ENCODE results near the gene CRKL. TPM values are rescaled to one million over a fixed set of nuclear protein-coding genes. Genes with fewer than 3 reads are reported as not detected.

The CRKL gene
- total RNA-seq, 1 donor = 38.4 TPM

DNA sequence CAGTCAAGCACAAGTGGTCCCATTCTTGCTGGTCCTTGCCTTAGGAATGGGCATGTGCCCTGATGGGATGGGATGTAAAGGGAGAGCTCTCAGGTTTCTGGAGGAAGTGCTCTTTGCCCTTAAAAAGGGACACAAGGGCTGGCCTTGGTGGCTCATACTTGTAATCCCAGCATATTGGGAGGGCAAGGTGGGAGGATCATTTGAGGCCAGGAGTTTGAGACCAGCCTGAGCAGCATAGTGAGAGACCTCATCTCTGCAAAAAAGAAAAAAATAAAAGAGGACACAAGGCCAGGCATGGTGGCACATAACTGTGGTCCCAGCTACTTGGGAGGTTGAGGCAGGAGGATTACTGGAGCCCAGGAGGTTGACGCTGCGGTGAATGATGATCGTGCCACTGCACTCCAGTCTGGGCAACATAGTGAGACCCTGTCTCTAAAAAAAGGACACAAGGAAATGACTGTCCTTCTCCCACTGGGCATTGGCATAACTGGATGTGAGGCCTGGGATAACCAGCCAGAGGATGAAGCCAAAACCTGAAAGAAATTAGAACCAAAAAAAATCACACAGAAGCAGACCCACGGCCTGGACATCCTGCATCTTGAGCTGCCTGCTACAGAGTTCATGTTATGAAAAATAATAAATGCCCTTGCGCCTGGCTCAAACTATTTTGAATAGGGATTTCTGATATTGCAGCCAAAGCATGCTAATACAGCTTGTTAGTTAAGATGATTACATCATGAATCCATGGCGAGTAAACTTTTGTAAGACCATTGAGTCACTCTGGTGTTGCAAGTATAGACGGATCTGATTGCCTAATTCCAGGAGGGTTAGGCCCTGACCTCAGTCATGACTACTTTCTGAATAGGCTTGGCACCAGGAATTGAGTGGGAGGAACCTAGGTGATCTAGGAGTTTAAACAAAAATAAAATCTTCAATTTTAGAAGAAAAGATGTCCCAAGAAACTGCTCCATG is 12.9 kb upstream of the CRKL start:
- Histone ChIP-seq H2AFZ (ENCODE audit: low read length) (no peak overlapping the region), H3K9me3 (ENCODE audit: low read depth, low read length) (no peaks in the 10 kb centered on the region), H3K27ac (ENCODE audit: low read depth, low read length) (peak overlapping the region; percentile 55), H3K4me3 (ENCODE audit: insufficient read depth, low read length) (no peak overlapping the region), H3K79me2 (ENCODE audit: insufficient read depth, low read length) (no peaks in the 10 kb centered on the region), H3K27me3 (ENCODE audit: insufficient read depth, low read length) (no peaks in the 10 kb centered on the region), H3K4me1 (ENCODE audit: insufficient read depth, low read length) (peaks cover 23% of the 10 kb centered on the region), H3K36me3 (ENCODE audit: insufficient read depth, low read length) (no peaks in the 10 kb centered on the region), H4K20me1 (ENCODE audit: insufficient read depth, low read length) (no peaks in the 10 kb centered on the region), H3K4me2 (ENCODE audit: insufficient read depth, low read length) (peak overlapping the region; percentile 22)
- peak; percentile 91 for DNase-seq (ENCODE audit: insufficient read length, low spot score, missing footprints)
- TF ChIP-seq, protein P1, sequence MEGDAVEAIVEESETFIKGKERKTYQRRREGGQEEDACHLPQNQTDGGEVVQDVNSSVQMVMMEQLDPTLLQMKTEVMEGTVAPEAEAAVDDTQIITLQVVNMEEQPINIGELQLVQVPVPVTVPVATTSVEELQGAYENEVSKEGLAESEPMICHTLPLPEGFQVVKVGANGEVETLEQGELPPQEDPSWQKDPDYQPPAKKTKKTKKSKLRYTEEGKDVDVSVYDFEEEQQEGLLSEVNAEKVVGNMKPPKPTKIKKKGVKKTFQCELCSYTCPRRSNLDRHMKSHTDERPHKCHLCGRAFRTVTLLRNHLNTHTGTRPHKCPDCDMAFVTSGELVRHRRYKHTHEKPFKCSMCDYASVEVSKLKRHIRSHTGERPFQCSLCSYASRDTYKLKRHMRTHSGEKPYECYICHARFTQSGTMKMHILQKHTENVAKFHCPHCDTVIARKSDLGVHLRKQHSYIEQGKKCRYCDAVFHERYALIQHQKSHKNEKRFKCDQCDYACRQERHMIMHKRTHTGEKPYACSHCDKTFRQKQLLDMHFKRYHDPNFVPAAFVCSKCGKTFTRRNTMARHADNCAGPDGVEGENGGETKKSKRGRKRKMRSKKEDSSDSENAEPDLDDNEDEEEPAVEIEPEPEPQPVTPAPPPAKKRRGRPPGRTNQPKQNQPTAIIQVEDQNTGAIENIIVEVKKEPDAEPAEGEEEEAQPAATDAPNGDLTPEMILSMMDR (IDR thresholded peaks at IDR 0.05; ENCODE audit: extremely low read depth, low read depth, low read length) = no peak

DNA sequence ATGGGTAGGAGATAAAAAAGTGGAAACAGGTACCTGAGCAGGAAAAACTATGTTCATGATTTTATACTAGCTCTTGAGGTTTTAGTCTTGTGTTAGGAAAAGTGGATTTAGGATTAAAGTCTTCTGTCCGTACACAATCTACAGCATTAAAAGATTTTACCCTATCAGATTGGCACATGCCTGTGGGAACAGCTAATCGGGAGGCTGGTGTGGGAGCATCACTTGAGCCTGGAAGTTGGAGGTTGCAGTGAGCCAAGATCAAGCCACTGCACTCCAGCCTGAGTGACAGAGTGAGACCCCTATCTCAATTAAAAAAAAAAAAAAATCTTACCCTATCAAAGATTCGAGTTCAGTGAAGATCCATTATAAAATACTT is 12.2 kb upstream of the CRKL start:
- Histone ChIP-seq H3K27ac (ENCODE audit: low read depth, low read length) (peak overlapping the region; percentile 55), H3K4me3 (ENCODE audit: insufficient read depth, low read length) (no peak overlapping the region), H4K20me1 (ENCODE audit: insufficient read depth, low read length) (no peaks in the 10 kb centered on the region), H2AFZ (ENCODE audit: low read length) (no peak overlapping the region), H3K4me2 (ENCODE audit: insufficient read depth, low read length) (peak overlapping the region; percentile 22), H3K79me2 (ENCODE audit: insufficient read depth, low read length) (no peaks in the 10 kb centered on the region), H3K9me3 (ENCODE audit: low read depth, low read length) (no peaks in the 10 kb centered on the region), H3K36me3 (ENCODE audit: insufficient read depth, low read length) (no peaks in the 10 kb centered on the region), H3K27me3 (ENCODE audit: insufficient read depth, low read length) (no peaks in the 10 kb centered on the region), H3K4me1 (ENCODE audit: insufficient read depth, low read length) (peaks cover 23% of the 10 kb centered on the region)
- DNase-seq (ENCODE audit: insufficient read length, low spot score, missing footprints) = no peak
- TF ChIP-seq, protein P1 (IDR thresholded peaks at IDR 0.05; ENCODE audit: extremely low read depth, low read depth, low read length) = no peak

DNA sequence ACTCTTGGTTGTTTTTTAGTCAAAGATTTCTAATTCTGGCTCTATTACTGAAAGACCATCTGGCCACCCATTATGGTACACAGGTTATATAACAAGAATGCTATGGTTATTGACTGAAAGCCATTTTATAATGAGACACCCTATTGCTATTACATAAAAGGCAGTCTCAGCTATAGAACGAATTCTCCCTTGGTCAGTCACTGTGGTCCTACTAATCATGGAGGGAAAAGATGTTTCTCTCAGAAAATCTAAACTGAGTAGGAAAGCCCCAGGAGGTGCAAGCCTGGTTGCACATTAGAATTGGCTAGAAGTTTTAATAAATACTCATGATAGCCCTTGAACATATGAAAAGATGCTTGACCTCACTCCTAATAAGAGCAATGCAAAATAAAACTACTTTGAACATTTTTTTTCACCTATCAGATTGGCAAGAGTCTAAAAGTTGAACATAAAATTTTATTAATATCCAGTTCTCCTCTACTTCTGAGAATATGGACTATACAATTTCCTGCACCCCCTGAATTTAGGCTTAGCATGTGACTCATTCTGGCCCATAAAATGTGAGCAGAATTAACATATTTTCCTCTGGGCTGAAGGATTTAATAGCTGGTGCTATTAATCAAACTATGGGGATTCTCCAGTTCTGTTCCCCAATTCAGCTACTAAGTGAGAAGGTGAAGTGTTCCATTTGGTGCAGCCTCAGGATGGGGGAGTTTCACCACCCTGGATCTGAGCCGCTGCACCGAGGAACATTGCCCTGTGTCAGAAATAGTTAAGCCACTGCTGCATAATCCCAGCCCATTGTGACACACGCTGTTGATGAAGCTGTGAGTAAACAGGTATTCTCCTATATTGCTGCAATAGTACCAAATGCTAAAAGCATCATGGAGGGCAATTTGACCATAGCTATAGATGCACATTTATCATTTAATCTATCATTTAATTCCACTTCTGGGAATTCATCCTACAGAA is 11.5 kb upstream of the CRKL start:
- Histone ChIP-seq H3K27ac (ENCODE audit: low read depth, low read length) (peak overlapping the region; percentile 55), H4K20me1 (ENCODE audit: insufficient read depth, low read length) (no peaks in the 10 kb centered on the region), H3K36me3 (ENCODE audit: insufficient read depth, low read length) (no peaks in the 10 kb centered on the region), H3K4me1 (ENCODE audit: insufficient read depth, low read length) (peaks cover 23% of the 10 kb centered on the region), H3K4me2 (ENCODE audit: insufficient read depth, low read length) (peak overlapping the region; percentile 22), H3K79me2 (ENCODE audit: insufficient read depth, low read length) (no peaks in the 10 kb centered on the region), H2AFZ (ENCODE audit: low read length) (no peak overlapping the region), H3K27me3 (ENCODE audit: insufficient read depth, low read length) (no peaks in the 10 kb centered on the region), H3K4me3 (ENCODE audit: insufficient read depth, low read length) (no peak overlapping the region), H3K9me3 (ENCODE audit: low read depth, low read length) (no peaks in the 10 kb centered on the region)
- no peak for DNase-seq (ENCODE audit: insufficient read length, low spot score, missing footprints)
- TF ChIP-seq, protein P1 (IDR thresholded peaks at IDR 0.05; ENCODE audit: extremely low read depth, low read depth, low read length) = no peak
